ENCODE measurements around the gene CLASP2. TPM values are rescaled to one million over a fixed set of nuclear protein-coding genes. Genes with fewer than 3 reads are reported as not detected.

CLASP2 gene
- total and polyA plus RNA-seq, 2 experiments from 2014 or later, result 12.3 to 30.4 TPM

GRCh38 chr3:33557829-33558228, 160.2 kb downstream of the CLASP2 start:
- Histone ChIP-seq H3K27me3 (replicated peaks; ENCODE audit: insufficient read depth) (no peaks in the 10 kb centered on the region), H3K9me2 (ENCODE audit: insufficient read depth) (no peaks in the 10 kb centered on the region), H2AFZ (no peak overlapping the region), H4K20me1 (ENCODE audit: insufficient read depth) (no peaks in the 10 kb centered on the region), H3K27ac (no peak overlapping the region), H3K9me3 (ENCODE audit: low read depth) (no peaks in the 10 kb centered on the region), H3K4me3 (no peak overlapping the region), H3K9ac (no peak overlapping the region), H3F3A (ENCODE audit: insufficient read depth) (no peaks in the 10 kb centered on the region), H3K4me1 (ENCODE audit: insufficient read depth) (no peaks in the 10 kb centered on the region), H3K4me2 (ENCODE audit: unreplicated experiment) (no peak overlapping the region), H3K79me2 (ENCODE audit: insufficient read depth) (no peaks in the 10 kb centered on the region), H3K36me3 (ENCODE audit: low read depth) (peaks cover 4% of the 10 kb centered on the region; the same call in 1 of the 2 replicates)
- in situ Hi-C loops (cut with MboI), result no loop called here
- DNase-seq, result no peak
- TF ChIP-seq EZH2 (IDR thresholded peaks at IDR 0.05; ENCODE audit: insufficient read depth, poor library complexity, severe bottlenecking) (no peak), EZH2phosphoT487 (IDR thresholded peaks at IDR 0.05; ENCODE audit: insufficient read depth, low read depth) (no peak)
- 41 to 44% methylated on average over 3 of the region's 3 CpGs for WGBS, 2 experiments (ENCODE audit: low coverage in 1 of 2, low lambda C conversion rate in 2 of 2, missing lambda C conversion rate in 2 of 2)

DNA sequence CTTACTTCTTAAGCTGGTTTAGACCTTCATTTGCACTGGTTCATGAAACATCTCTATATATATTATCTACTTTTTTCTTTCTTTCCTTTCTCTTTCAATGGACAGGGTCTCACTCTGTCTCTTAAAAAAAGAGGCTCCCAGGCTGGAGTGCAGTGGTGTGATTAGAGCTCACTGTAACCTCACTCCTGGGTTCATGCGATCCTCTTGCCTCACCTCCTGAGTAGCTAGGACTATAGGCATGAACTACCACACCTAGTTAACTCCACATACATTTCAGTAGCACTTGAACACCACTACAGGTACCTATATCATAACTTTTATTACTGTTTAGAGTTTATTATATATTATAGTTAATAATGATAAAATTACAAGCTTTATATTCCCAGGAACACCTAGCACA, 160.8 kb downstream of the CLASP2 start:
- H3K36me3 ChIP-seq (ENCODE audit: low read depth), result peaks cover 4% of the 10 kb centered on the region; the same call in 1 of the 2 replicates
- no peaks in the 10 kb centered on the region for H3K27me3 ChIP-seq (replicated peaks; ENCODE audit: insufficient read depth)
- H3K27ac ChIP-seq, result no peak overlapping the region
- no peaks in the 10 kb centered on the region for H3F3A ChIP-seq (ENCODE audit: insufficient read depth)
- in situ Hi-C loops (cut with MboI), result no loop called here
- WGBS, 2 experiments (ENCODE audit: low coverage in 1 of 2, low lambda C conversion rate in 2 of 2, missing lambda C conversion rate in 2 of 2), result 95% methylated on average over 1 of the region's 1 CpG
- no peak overlapping the region for H3K4me3 ChIP-seq
- no peak for TF ChIP-seq EZH2 (IDR thresholded peaks at IDR 0.05; ENCODE audit: insufficient read depth, poor library complexity, severe bottlenecking)
- TF ChIP-seq EZH2phosphoT487 (IDR thresholded peaks at IDR 0.05; ENCODE audit: insufficient read depth, low read depth), result no peak
- no peak overlapping the region for H2AFZ ChIP-seq
- no peaks in the 10 kb centered on the region for H4K20me1 ChIP-seq (ENCODE audit: insufficient read depth)
- H3K79me2 ChIP-seq (ENCODE audit: insufficient read depth), result no peaks in the 10 kb centered on the region
- no peaks in the 10 kb centered on the region for H3K4me1 ChIP-seq (ENCODE audit: insufficient read depth)
- H3K9ac ChIP-seq, result no peak overlapping the region
- no peaks in the 10 kb centered on the region for H3K9me2 ChIP-seq (ENCODE audit: insufficient read depth)
- DNase-seq, result no peak
- H3K9me3 ChIP-seq (ENCODE audit: low read depth), result no peaks in the 10 kb centered on the region
- no peak overlapping the region for H3K4me2 ChIP-seq (ENCODE audit: unreplicated experiment)

GRCh38 chr3:33547101-33547500, 171.0 kb downstream of the CLASP2 start:
- no peak for TF ChIP-seq EZH2 (IDR thresholded peaks at IDR 0.05; ENCODE audit: insufficient read depth, poor library complexity, severe bottlenecking)
- no peak for TF ChIP-seq EZH2phosphoT487 (IDR thresholded peaks at IDR 0.05; ENCODE audit: insufficient read depth, low read depth)
- no peak overlapping the region for H3K4me2 ChIP-seq (ENCODE audit: unreplicated experiment)
- no peaks in the 10 kb centered on the region for H3K79me2 ChIP-seq (ENCODE audit: insufficient read depth)
- 91 to 97% methylated on average over 1 of the region's 1 CpG for WGBS, 2 experiments (ENCODE audit: low coverage in 1 of 2, low lambda C conversion rate in 2 of 2, missing lambda C conversion rate in 2 of 2)
- no peaks in the 10 kb centered on the region for H3K9me3 ChIP-seq (ENCODE audit: low read depth)
- H3K27me3 ChIP-seq (replicated peaks; ENCODE audit: insufficient read depth), result no peaks in the 10 kb centered on the region
- no peak overlapping the region for H3K4me3 ChIP-seq
- no peaks in the 10 kb centered on the region for H4K20me1 ChIP-seq (ENCODE audit: insufficient read depth)
- H3K4me1 ChIP-seq (ENCODE audit: insufficient read depth), result peaks cover 10% of the 10 kb centered on the region
- H3K9me2 ChIP-seq (ENCODE audit: insufficient read depth), result no peaks in the 10 kb centered on the region
- peaks cover 16% of the 10 kb centered on the region; the same call in 1 of the 2 replicates for H3F3A ChIP-seq (ENCODE audit: insufficient read depth)
- in situ Hi-C loops (cut with MboI), result no loop called here
- 0 out of 2 replicates have a peak, but pooled peaks cover 6% of the 10 kb centered on the region for H3K36me3 ChIP-seq (ENCODE audit: low read depth)
- no peak overlapping the region for H2AFZ ChIP-seq
- no peak for DNase-seq
- H3K27ac ChIP-seq, result no peak overlapping the region
- no peak overlapping the region for H3K9ac ChIP-seq

DNA sequence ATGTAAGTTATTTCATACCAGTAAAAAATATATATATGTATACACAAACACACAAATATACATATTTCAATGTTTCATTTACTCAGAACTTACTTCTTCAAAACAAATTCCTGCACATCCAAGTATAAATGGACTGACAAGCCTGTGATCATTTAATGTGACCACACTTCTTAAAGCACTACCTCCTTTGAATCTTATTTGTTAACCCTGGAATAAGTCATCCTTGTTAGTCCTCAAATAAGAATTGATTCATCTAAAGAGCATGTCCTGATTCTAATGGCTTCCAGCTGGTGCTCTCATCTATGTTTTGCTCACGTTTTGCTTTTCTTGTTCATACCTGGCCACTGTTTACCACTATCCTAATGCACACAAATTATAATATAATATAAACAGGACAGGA, 173.9 kb downstream of the CLASP2 start:
- Histone ChIP-seq H3K9me2 (ENCODE audit: insufficient read depth) (no peaks in the 10 kb centered on the region), H3K27me3 (replicated peaks; ENCODE audit: insufficient read depth) (no peaks in the 10 kb centered on the region), H3K4me3 (no peak overlapping the region), H3K79me2 (ENCODE audit: insufficient read depth) (no peaks in the 10 kb centered on the region), H3K9me3 (ENCODE audit: low read depth) (no peaks in the 10 kb centered on the region), H2AFZ (no peak overlapping the region), H3F3A (ENCODE audit: insufficient read depth) (peaks cover 16% of the 10 kb centered on the region; the same call in 1 of the 2 replicates), H3K4me1 (ENCODE audit: insufficient read depth) (peaks cover 10% of the 10 kb centered on the region), H3K27ac (peak overlapping the region; percentile 11; the same call in 1 of the 2 replicates), H3K9ac (no peak overlapping the region), H3K4me2 (ENCODE audit: unreplicated experiment) (no peak overlapping the region), H4K20me1 (ENCODE audit: insufficient read depth) (no peaks in the 10 kb centered on the region), H3K36me3 (ENCODE audit: low read depth) (no peaks in the 10 kb centered on the region)
- in situ Hi-C loops (cut with MboI), result no loop called here
- TF ChIP-seq EZH2phosphoT487 (IDR thresholded peaks at IDR 0.05; ENCODE audit: insufficient read depth, low read depth) (no peak), EZH2 (IDR thresholded peaks at IDR 0.05; ENCODE audit: insufficient read depth, poor library complexity, severe bottlenecking) (no peak)
- 0 to 2% methylated on average over 1 of the region's 1 CpG for WGBS, 2 experiments (ENCODE audit: low coverage in 1 of 2, low lambda C conversion rate in 2 of 2, missing lambda C conversion rate in 2 of 2)
- DNase-seq, result peak; percentile 67

Data from GM23248 (cell line).